SH-SY5Y (cell line): ENCODE measurements around the gene TTC23L.

Source experiments
- GATA2 ChIP-seq: IDR thresholded peaks from 2 replicates; pipeline ENCODE4 v1.6.1; 2011; ENCODE audit warnings: mild to moderate bottlenecking, low read depth, low read length
- GATA3 ChIP-seq: IDR thresholded peaks from 2 replicates; pipeline ENCODE4 v1.6.1; 2011; ENCODE audit warnings: low read depth, mild to moderate bottlenecking, low read length, moderate library complexity

GRCh38 chr5:34802834-34803563 is 36.0 kb upstream of the TTC23L start:
- TF ChIP-seq GATA2 (no peak), GATA3 (no peak)
